WERI-Rb-1 (cell line): Measurements from ENCODE around the gene TBCA.

Experiments used
- DNase-seq: peaks from one replicate; pipeline ENCODE4 v3.0.0-alpha.2; 2020
- H3K27ac ChIP-seq: fragments of 250-450 bp; sonication (Bioruptor Pico); 2 replicates; pipeline ENCODE4 v1.5.1; 2020; ENCODE audit warnings: mild to moderate bottlenecking, moderate library complexity
- H3K27me3 ChIP-seq: fragments of 250-450 bp; sonication (Bioruptor Pico); 2 replicates; pipeline ENCODE4 v1.5.1; 2021; ENCODE audit warnings: mild to moderate bottlenecking, low read depth, moderate library complexity; ENCODE audit not compliant: insufficient read depth, severe bottlenecking
- H3K36me3 ChIP-seq: fragments of 250-450 bp; sonication (Bioruptor Pico); 2 replicates; pipeline ENCODE4 v1.5.1; 2020; ENCODE audit warnings: mild to moderate bottlenecking, moderate library complexity
- H3K4me3 ChIP-seq: 2 replicates; pipeline ENCODE4 v1.5.1; 2011; ENCODE audit warnings: low read depth, mild to moderate bottlenecking, control low read depth, low read length
- H3K9me3 ChIP-seq: fragments of 250-450 bp; sonication (Bioruptor Pico); 2 replicates; pipeline ENCODE4 v1.5.1; 2021; ENCODE audit warnings: mild to moderate bottlenecking, moderate library complexity; ENCODE audit not compliant: severe bottlenecking
- TF ChIP-seq, protein P1 (sequence below): IDR thresholded peaks from 2 replicates; pipeline ENCODE4 v1.5.1; 2011; ENCODE audit warnings: low read depth, mild to moderate bottlenecking, control low read depth, inconsistent platforms, low read length

The TBCA gene

GRCh38 chr5:77642738-77643653 is 133.1 kb downstream of the TBCA start:
- Histone ChIP-seq H3K36me3 (no peaks in the 10 kb centered on the region), H3K4me3 (no peak overlapping the region), H3K9me3 (no peaks in the 10 kb centered on the region), H3K27me3 (peaks cover 7% of the 10 kb centered on the region), H3K27ac (no peak overlapping the region)
- TF ChIP-seq, protein P1, sequence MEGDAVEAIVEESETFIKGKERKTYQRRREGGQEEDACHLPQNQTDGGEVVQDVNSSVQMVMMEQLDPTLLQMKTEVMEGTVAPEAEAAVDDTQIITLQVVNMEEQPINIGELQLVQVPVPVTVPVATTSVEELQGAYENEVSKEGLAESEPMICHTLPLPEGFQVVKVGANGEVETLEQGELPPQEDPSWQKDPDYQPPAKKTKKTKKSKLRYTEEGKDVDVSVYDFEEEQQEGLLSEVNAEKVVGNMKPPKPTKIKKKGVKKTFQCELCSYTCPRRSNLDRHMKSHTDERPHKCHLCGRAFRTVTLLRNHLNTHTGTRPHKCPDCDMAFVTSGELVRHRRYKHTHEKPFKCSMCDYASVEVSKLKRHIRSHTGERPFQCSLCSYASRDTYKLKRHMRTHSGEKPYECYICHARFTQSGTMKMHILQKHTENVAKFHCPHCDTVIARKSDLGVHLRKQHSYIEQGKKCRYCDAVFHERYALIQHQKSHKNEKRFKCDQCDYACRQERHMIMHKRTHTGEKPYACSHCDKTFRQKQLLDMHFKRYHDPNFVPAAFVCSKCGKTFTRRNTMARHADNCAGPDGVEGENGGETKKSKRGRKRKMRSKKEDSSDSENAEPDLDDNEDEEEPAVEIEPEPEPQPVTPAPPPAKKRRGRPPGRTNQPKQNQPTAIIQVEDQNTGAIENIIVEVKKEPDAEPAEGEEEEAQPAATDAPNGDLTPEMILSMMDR, result no peak
- DNase-seq, result no peak

GRCh38 chr5:77641963-77642737 is 134.0 kb downstream of the TBCA start:
- TF ChIP-seq, protein P1, result no peak
- Histone ChIP-seq H3K27ac (no peak overlapping the region), H3K27me3 (peaks cover 12% of the 10 kb centered on the region), H3K4me3 (no peak overlapping the region), H3K36me3 (no peaks in the 10 kb centered on the region), H3K9me3 (no peaks in the 10 kb centered on the region)
- no peak for DNase-seq

- no peak overlapping the region for H3K4me3 ChIP-seq
- peaks cover 16% of the 10 kb centered on the region for H3K27me3 ChIP-seq
- no peak overlapping the region for H3K27ac ChIP-seq
- H3K36me3 ChIP-seq, result no peaks in the 10 kb centered on the region
- TF ChIP-seq, protein P1, result no peak
- no peaks in the 10 kb centered on the region for H3K9me3 ChIP-seq
- no peak for DNase-seq
Observed at GRCh38 chr5:77641397-77641943, 134.7 kb downstream of the TBCA start.
